Activated B cell treated with CpG ODN at 0.5 μM for 24 hours (primary cell): ENCODE data around the gene OR5B3. TPM values are rescaled to one million over a fixed set of nuclear protein-coding genes. Genes with fewer than 3 reads are reported as not detected.

ENCODE experiments used
- ATAC-seq: fragments of 200-7000 bp; cut with Tn5 transposase; one replicate; pipeline ENCODE4 v1.10.0; 2021; ENCODE audit warnings: low read depth, mild to moderate bottlenecking, moderate library complexity
- CTCF ChIA-PET: fragments of 350-600 bp; sonication (Branson Sonifier 250); formaldehyde crosslinking; loops from one replicate; lab custom pipeline; 2021; ENCODE audit warnings: antibody characterized with exemption; lab: Charles Lee
- POLR2A ChIA-PET: fragments of 350-600 bp; sonication (Branson Sonifier 250); formaldehyde crosslinking; loops from one replicate; lab custom pipeline; 2021; ENCODE audit warnings: antibody characterized with exemption; lab: Charles Lee
- DNase-seq: peaks from one replicate; pipeline ENCODE4 v3.0.0; 2022
- H3K27ac Mint-ChIP-seq: one replicate; pipeline ENCODE4 v1.8.0; 2020; ENCODE audit warnings: mixed read lengths
- H3K27me3 Mint-ChIP-seq: one replicate; pipeline ENCODE4 v1.8.0; 2021; ENCODE audit warnings: mixed read lengths
- H3K36me3 Mint-ChIP-seq: one replicate; pipeline ENCODE4 v1.8.0; 2021; ENCODE audit warnings: low read depth, mixed read lengths
- H3K4me1 Mint-ChIP-seq: one replicate; pipeline ENCODE4 v1.8.0; 2021; ENCODE audit warnings: mixed read lengths
- H3K4me3 Mint-ChIP-seq: one replicate; pipeline ENCODE4 v1.8.0; 2020; ENCODE audit warnings: mild to moderate bottlenecking, mixed read lengths
- H3K9me3 Mint-ChIP-seq: one replicate; pipeline ENCODE4 v1.8.0; 2020; ENCODE audit warnings: mixed read lengths
- intact Hi-C: fragments of 100-400 bp; cut with micrococcal nuclease; formaldehyde crosslinking; loops from one replicate; pipeline ENCODE4 v1.15.1; 2024
- total RNA-seq: library from RNA; stranded (reverse); gene quantifications from 2 replicates; pipeline ENCODE4 v1.2.3, GENCODE V29; 2022
- TF ChIP-seq, protein P1 (sequence below): fragments of 200-600 bp; IDR thresholded peaks from one replicate; pipeline ENCODE4 v1.8.0; 2022; ENCODE audit warnings: antibody characterized with exemption, mild to moderate bottlenecking

OR5B3 gene
- total RNA-seq, 1 donor from 2014 or later: not detected

DNA sequence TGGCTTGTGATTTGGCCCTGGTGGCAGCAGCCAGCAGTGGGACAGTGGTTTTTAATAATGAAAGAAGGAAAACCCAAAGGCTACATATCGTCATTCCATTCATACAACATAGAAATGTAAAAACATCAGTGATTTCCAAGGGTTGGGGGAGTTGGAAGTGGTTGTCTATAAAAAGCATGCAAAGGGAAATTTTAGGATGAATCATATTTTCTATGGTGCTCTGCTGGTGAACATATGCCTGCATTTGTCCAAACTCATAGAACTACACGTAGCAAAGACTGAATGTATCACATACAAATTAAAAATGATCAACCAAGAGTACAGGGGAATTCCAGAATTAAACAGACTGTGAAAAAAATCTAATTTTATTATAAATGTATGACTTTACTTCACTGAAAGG, 11.1 kb downstream of the OR5B3 start:
- Mint-ChIP-seq H3K9me3 (peaks cover 9% of the 10 kb centered on the region), H3K4me1 (no peaks in the 10 kb centered on the region), H3K4me3 (no peak overlapping the region), H3K36me3 (no peaks in the 10 kb centered on the region), H3K27ac (no peak overlapping the region), H3K27me3 (peaks cover 4% of the 10 kb centered on the region)
- TF ChIP-seq, protein P1, sequence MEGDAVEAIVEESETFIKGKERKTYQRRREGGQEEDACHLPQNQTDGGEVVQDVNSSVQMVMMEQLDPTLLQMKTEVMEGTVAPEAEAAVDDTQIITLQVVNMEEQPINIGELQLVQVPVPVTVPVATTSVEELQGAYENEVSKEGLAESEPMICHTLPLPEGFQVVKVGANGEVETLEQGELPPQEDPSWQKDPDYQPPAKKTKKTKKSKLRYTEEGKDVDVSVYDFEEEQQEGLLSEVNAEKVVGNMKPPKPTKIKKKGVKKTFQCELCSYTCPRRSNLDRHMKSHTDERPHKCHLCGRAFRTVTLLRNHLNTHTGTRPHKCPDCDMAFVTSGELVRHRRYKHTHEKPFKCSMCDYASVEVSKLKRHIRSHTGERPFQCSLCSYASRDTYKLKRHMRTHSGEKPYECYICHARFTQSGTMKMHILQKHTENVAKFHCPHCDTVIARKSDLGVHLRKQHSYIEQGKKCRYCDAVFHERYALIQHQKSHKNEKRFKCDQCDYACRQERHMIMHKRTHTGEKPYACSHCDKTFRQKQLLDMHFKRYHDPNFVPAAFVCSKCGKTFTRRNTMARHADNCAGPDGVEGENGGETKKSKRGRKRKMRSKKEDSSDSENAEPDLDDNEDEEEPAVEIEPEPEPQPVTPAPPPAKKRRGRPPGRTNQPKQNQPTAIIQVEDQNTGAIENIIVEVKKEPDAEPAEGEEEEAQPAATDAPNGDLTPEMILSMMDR: no peak
- intact Hi-C loops: no loop called here
- no peak for DNase-seq
- ChIA-PET CTCF (no interaction called here), POLR2A (no interaction called here)
- no peak for ATAC-seq

DNA sequence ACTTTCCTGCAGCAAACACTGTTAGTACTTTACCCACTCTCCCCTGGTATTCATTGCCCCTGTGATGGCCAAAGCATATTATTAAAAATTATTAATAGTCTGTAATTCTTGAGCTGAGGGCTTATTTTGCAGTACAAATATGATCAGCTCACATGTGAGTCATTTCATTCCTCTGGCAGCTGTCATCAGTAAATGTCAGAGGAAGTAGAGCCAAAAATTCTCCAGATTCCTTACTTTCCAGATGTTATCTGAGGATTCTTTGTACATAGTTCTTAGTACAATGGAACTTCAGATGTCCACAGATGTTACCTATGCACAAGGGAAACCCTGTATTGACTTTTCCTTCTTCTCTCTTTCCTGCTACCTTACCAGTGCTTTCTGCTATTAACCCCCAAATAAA, 12.5 kb downstream of the OR5B3 start:
- ATAC-seq (no peak), DNase-seq (no peak)
- Mint-ChIP-seq H3K9me3 (peaks cover 9% of the 10 kb centered on the region), H3K36me3 (no peaks in the 10 kb centered on the region), H3K27ac (no peak overlapping the region), H3K4me3 (no peak overlapping the region), H3K4me1 (no peaks in the 10 kb centered on the region), H3K27me3 (peaks cover 6% of the 10 kb centered on the region)
- ChIA-PET POLR2A (no interaction called here), CTCF (no interaction called here)
- intact Hi-C loops: no loop called here
- TF ChIP-seq, protein P1: no peak

DNA sequence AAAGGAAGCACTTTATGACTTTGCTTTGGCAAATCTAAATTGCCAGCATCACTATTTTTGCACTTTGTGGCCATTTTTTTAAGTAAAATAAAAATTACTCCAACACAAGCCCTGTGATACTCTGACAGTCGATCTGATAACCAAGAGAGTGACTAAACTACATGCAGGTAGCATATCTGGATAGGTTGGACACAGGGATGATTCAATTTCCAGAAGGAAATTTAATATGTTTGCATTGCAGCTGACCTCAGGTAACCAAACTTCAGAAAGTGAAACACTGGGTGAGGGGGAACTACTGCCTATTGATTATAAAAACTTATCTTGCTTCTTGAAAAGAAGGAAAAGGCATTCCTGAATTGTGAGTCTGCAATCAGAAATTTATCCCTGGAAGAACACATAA, 13.9 kb downstream of the OR5B3 start:
- no peaks in the 10 kb centered on the region for H3K36me3 Mint-ChIP-seq
- H3K27me3 Mint-ChIP-seq: peaks cover 6% of the 10 kb centered on the region
- ATAC-seq (no peak), DNase-seq (no peak)
- CTCF ChIA-PET: no interaction called here
- H3K4me3 Mint-ChIP-seq: no peak overlapping the region
- no peaks in the 10 kb centered on the region for H3K4me1 Mint-ChIP-seq
- H3K27ac Mint-ChIP-seq: no peak overlapping the region
- POLR2A ChIA-PET: no interaction called here
- peaks cover 9% of the 10 kb centered on the region for H3K9me3 Mint-ChIP-seq
- TF ChIP-seq, protein P1: no peak
- intact Hi-C loops: no loop called here

DNA sequence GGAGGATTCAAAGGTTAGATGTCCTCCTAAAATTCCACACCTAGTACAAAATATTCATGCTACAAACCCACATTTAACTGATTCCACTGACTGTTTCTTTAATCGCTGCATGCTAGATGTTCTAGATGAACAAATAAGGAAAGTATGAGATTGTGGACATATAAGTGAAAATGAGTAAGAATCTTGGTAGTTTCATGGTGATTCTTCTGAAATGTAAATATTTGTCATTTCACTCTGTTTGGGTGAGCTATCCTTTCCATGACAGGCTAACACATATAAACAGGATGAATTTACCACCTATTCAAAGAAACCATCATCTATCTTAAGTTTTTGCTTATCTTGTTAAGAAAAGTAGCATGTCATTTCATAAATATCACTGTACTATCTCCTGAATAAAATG, 14.8 kb downstream of the OR5B3 start:
- TF ChIP-seq, protein P1: no peak
- intact Hi-C loops: no loop called here
- DNase-seq (no peak), ATAC-seq (no peak)
- ChIA-PET CTCF (no interaction called here), POLR2A (no interaction called here)
- no peak overlapping the region for H3K27ac Mint-ChIP-seq
- H3K9me3 Mint-ChIP-seq: peaks cover 9% of the 10 kb centered on the region
- no peak overlapping the region for H3K4me3 Mint-ChIP-seq
- no peaks in the 10 kb centered on the region for H3K36me3 Mint-ChIP-seq
- no peaks in the 10 kb centered on the region for H3K4me1 Mint-ChIP-seq
- H3K27me3 Mint-ChIP-seq: peaks cover 6% of the 10 kb centered on the region

DNA sequence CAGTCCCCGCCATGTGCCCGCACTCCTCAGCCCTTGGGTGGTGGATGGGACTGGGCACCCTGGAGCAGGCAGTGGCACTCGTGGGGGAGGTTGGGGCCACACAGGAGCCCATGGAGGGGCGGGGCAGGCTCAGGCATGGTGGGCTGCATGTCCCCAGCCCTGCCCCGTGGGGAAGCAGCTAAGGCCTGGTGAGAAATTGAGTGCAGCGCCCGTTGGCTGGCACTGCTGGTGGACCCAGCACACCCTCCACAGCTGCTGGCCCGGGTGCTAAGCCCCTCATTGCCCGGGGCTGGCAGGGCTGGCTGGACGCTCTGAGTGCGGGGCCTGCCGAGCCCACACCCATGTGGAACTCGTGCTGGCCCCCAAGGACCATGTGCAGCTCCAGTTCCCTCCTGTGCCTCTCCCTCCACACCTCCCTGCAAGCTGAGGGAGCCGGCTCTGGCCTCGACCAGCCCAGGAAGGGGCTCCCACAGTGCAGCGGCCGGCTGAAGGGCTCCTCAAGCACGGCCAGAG, 16.1 kb downstream of the OR5B3 start:
- ATAC-seq: no peak
- peaks cover 9% of the 10 kb centered on the region for H3K9me3 Mint-ChIP-seq
- ChIA-PET CTCF (no interaction called here), POLR2A (no interaction called here)
- H3K27me3 Mint-ChIP-seq: peaks cover 6% of the 10 kb centered on the region
- no peak overlapping the region for H3K4me3 Mint-ChIP-seq
- TF ChIP-seq, protein P1: no peak
- no peak overlapping the region for H3K27ac Mint-ChIP-seq
- no peak for DNase-seq
- intact Hi-C loops: no loop called here
- no peaks in the 10 kb centered on the region for H3K4me1 Mint-ChIP-seq
- H3K36me3 Mint-ChIP-seq: no peaks in the 10 kb centered on the region
